Measurements from ENCODE around the gene ACTL9.

DNA sequence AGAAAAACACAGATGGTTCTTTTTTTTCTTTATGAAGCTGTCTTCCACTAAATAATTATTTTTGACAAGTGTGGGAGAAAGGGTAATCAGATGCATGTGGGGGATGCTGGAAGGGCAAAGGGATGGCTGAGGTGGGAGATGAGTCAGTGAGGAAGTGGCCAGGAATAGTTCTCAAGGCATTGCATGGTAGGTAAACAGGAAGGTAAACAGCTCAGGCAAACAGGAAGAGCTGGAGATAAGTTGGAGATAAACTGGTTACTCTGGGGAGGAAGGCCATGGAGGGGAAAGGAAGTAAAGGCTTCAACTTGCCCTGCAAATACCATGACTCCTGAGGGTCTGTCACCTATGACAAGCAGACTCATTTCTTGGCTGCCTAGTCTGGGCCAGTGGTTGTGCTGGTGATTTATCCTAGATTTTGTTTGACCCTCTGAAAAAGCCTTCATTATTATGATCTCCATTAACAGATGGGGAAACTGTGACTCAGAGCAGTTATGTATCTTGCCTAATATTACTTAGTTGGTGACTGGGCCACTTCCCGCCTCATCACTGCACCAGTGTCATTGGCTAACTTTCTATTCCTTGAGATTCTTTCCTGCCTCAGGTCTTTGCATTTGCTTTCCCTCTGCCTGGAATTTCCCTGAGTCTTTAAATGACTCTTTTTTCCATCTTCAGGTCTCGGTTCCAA lies 17.1 kb downstream of the ACTL9 start:
- no peak for TF ChIP-seq EZH2 (IDR thresholded peaks at IDR 0.05)
- TF ChIP-seq POLR2AphosphoS5 (IDR thresholded peaks at IDR 0.05; ENCODE audit: borderline replicate concordance, low read depth, low read length) = no peak
- TF ChIP-seq FOXP2 (optimal IDR thresholded peaks at IDR 0.05; ENCODE audit: control extremely low read depth, extremely low read length, insufficient read depth) = no peak

All from SK-N-MC (cell line).